ENCODE results near the gene TSPAN18.

Gene TSPAN18

GRCh38 chr11:44778195-44779100 is 51.7 kb downstream of the TSPAN18 start:
- DNase-seq = no peak

GRCh38 chr11:44779736-44780520 is 53.2 kb downstream of the TSPAN18 start:
- DNase-seq = no peak

- DNase-seq = no peak
Measured at GRCh38 chr11:44780940-44781631, 54.3 kb downstream of the TSPAN18 start.

GRCh38 chr11:44781655-44782054 is 54.9 kb downstream of the TSPAN18 start:
- DNase-seq = no peak

GRCh38 chr11:44782478-44782877 is 55.7 kb downstream of the TSPAN18 start:
- no peak for DNase-seq

- DNase-seq = no peak
Measured at GRCh38 chr11:44784436-44784760, 57.6 kb downstream of the TSPAN18 start.

- no peak for DNase-seq
Measured at GRCh38 chr11:44784851-44785250, 58.1 kb downstream of the TSPAN18 start.

GRCh38 chr11:44785856-44786607 is 59.3 kb downstream of the TSPAN18 start:
- DNase-seq = no peak

GRCh38 chr11:44787070-44787469 is 60.3 kb downstream of the TSPAN18 start:
- no peak for DNase-seq

GRCh38 chr11:44787981-44788380 is 61.2 kb downstream of the TSPAN18 start:
- DNase-seq = no peak

- DNase-seq = no peak
Measured at GRCh38 chr11:44788536-44789261, 61.9 kb downstream of the TSPAN18 start.

- DNase-seq = no peak
Measured at GRCh38 chr11:44789496-44789895, 62.7 kb downstream of the TSPAN18 start.

- DNase-seq = no peak
Measured at GRCh38 chr11:44790211-44790610, 63.4 kb downstream of the TSPAN18 start.

- no peak for DNase-seq
Measured at GRCh38 chr11:44791316-44791925, 64.7 kb downstream of the TSPAN18 start.

- DNase-seq = no peak
Measured at GRCh38 chr11:44792171-44792570, 65.4 kb downstream of the TSPAN18 start.

- peak in 1 of 3 experiments; percentile 70 for DNase-seq
Measured at GRCh38 chr11:44793350-44794090, 66.8 kb downstream of the TSPAN18 start.

GRCh38 chr11:44795803-44796535 is 69.2 kb downstream of the TSPAN18 start:
- no peak for DNase-seq

GRCh38 chr11:44797051-44797450 is 70.3 kb downstream of the TSPAN18 start:
- no peak for DNase-seq

GRCh38 chr11:44797886-44798606 is 71.3 kb downstream of the TSPAN18 start:
- DNase-seq = no peak
